IMR-90 (cell line): ENCODE results near the gene UXS1. TPM values are rescaled to one million over a fixed set of nuclear protein-coding genes. Genes with fewer than 3 reads are reported as not detected.

Experiments
- ATAC-seq: fragments of 200-7000 bp; cut with Tn5 transposase; 2 replicates; pipeline ENCODE4 v1.9.1; 2020; ENCODE audit warnings: low read depth, mild to moderate bottlenecking, moderate library complexity
- BruUV-seq: library from RNA; stranded (reverse); fragments of 400-500 nt; replicated peaks from 2 replicates; lab custom pipeline; 2021; lab: Mats Ljungman, UMichigan
- CTCF ChIA-PET: fragments of 300-600 bp; formaldehyde crosslinking; extraction: SDS; loops from one replicate; lab custom pipeline; 2021; ENCODE audit warnings: antibody characterized with exemption; lab: Yijun Ruan, JAX
- POLR2A ChIA-PET: fragments of 300-600 bp; sonication (Branson Sonifier 250); formaldehyde crosslinking; loops from one replicate; lab custom pipeline; 2022; ENCODE audit warnings: antibody characterized with exemption; ENCODE audit not compliant: unreplicated experiment; lab: Charles Lee
- DNase-seq: peaks from one replicate; pipeline ENCODE4 v3.0.0; 2013
- H2AFZ ChIP-seq: replicated peaks from 2 replicates; pipeline ENCODE3; 2013; ENCODE audit warnings: low read length, mild to moderate bottlenecking; ENCODE audit not compliant: poor library complexity
- H2AK5ac ChIP-seq: 2 replicates; pipeline ENCODE4 v1.6.1; 2013; ENCODE audit warnings: low read depth, low read length, inconsistent platforms
- H2AK9ac ChIP-seq: replicated peaks from 2 replicates; pipeline ENCODE3; 2013; ENCODE audit warnings: mild to moderate bottlenecking, low read depth, low read length, moderate library complexity; ENCODE audit not compliant: poor library complexity
- H2BK120ac ChIP-seq: 2 replicates; pipeline ENCODE4 v1.6.1; 2013; ENCODE audit warnings: low read depth, low read length, inconsistent platforms
- H2BK15ac ChIP-seq: 3 replicates; pipeline ENCODE4 v1.6.1; 2013; ENCODE audit warnings: low read depth, low read length, inconsistent platforms
- H2BK20ac ChIP-seq: 2 replicates; pipeline ENCODE4 v1.6.1; 2013; ENCODE audit warnings: low read depth, mild to moderate bottlenecking, inconsistent platforms, low read length, moderate library complexity
- H2BK5ac ChIP-seq: 2 replicates; pipeline ENCODE4 v1.6.1; 2013; ENCODE audit warnings: mild to moderate bottlenecking, low read depth, low read length, inconsistent platforms; ENCODE audit not compliant: poor library complexity, severe bottlenecking
- H3K14ac ChIP-seq: replicated peaks from 2 replicates; pipeline ENCODE4 v1.6.1; 2013; ENCODE audit warnings: low read depth, low read length, inconsistent platforms
- H3K18ac ChIP-seq: 2 replicates; pipeline ENCODE4 v1.6.1; 2013; ENCODE audit warnings: low read depth, low read length, control low read depth
- H3K23ac ChIP-seq: 2 replicates; pipeline ENCODE4 v1.6.1; 2013; ENCODE audit warnings: low read depth, low read length, inconsistent platforms
- H3K27ac ChIP-seq: 2 replicates; pipeline ENCODE4 v1.5.1; 2013; ENCODE audit warnings: mild to moderate bottlenecking, control low read depth, low read length; ENCODE audit not compliant: insufficient read depth
- H3K27me3 ChIP-seq: 2 replicates; pipeline ENCODE4 v1.6.1; 2013; ENCODE audit warnings: low read length; ENCODE audit not compliant: control insufficient read depth, insufficient read depth
- H3K36me3 ChIP-seq: 2 replicates; pipeline ENCODE4 v1.6.1; 2013; ENCODE audit warnings: low read length, mixed read lengths; ENCODE audit not compliant: control insufficient read depth, insufficient read depth
- H3K4ac ChIP-seq: 2 replicates; pipeline ENCODE4 v1.6.1; 2013; ENCODE audit warnings: low read depth, low read length, inconsistent platforms
- H3K4me1 ChIP-seq: 2 replicates; pipeline ENCODE4 v1.6.1; 2013; ENCODE audit warnings: low read length, mixed read lengths; ENCODE audit not compliant: control insufficient read depth, insufficient read depth
- H3K4me2 ChIP-seq: 2 replicates; pipeline ENCODE4 v1.6.1; 2013; ENCODE audit warnings: low read depth, mild to moderate bottlenecking, control low read depth, low read length, moderate library complexity
- H3K4me3 ChIP-seq: 2 replicates; pipeline ENCODE4 v1.5.1; 2013; ENCODE audit warnings: low read depth, mild to moderate bottlenecking, control low read depth, low read length, moderate library complexity; ENCODE audit not compliant: insufficient read depth
- H3K56ac ChIP-seq: 2 replicates; pipeline ENCODE4 v1.6.1; 2013; ENCODE audit warnings: low read length, inconsistent platforms; ENCODE audit not compliant: insufficient read depth; ENCODE audit errors: extremely low read depth
- H3K79me1 ChIP-seq, 2 experiments: 2 replicates each; pipeline ENCODE4 v1.6.1; 2013; ENCODE audit warnings: low read length in 2 of 2, inconsistent platforms in 1 of 2, low read depth in 1 of 2
- H3K9ac ChIP-seq: 2 replicates; pipeline ENCODE4 v1.6.1; 2013; ENCODE audit warnings: low read depth, low read length, control low read depth
- H3K9me1 ChIP-seq: 2 replicates; pipeline ENCODE4 v1.6.1; 2013; ENCODE audit warnings: low read length, inconsistent platforms; ENCODE audit not compliant: insufficient read depth
- H3K9me3 ChIP-seq: 2 replicates; pipeline ENCODE4 v1.6.1; 2013; ENCODE audit warnings: low read length; ENCODE audit not compliant: control insufficient read depth, insufficient read depth
- H4K20me1 ChIP-seq: 2 replicates; pipeline ENCODE4 v1.6.1; 2013; ENCODE audit warnings: low read length, inconsistent platforms; ENCODE audit not compliant: insufficient read depth
- H4K5ac ChIP-seq: 2 replicates; pipeline ENCODE4 v1.6.1; 2013; ENCODE audit warnings: mild to moderate bottlenecking, low read depth, low read length, control low read depth
- H4K8ac ChIP-seq, 2 experiments: 2 replicates each; pipeline ENCODE4 v1.6.1; 2013; ENCODE audit warnings: low read depth in 2 of 2, low read length in 2 of 2, control low read depth in 1 of 2, inconsistent platforms in 1 of 2
- H4K91ac ChIP-seq: 2 replicates; pipeline ENCODE4 v1.6.1; 2013; ENCODE audit warnings: low read depth, low read length, inconsistent platforms; ENCODE audit not compliant: insufficient read depth
- CEBPB ChIP-seq: IDR thresholded peaks from 2 replicates; pipeline ENCODE4 v1.6.1; 2012; ENCODE audit warnings: low read depth, low read length, improper control_type of control experiment
- FOS ChIP-seq: fragments of 150-350 bp; IDR thresholded peaks from 2 replicates; pipeline ENCODE4 v1.6.1; 2016; ENCODE audit warnings: low read depth, low read length
- MAZ ChIP-seq: IDR thresholded peaks from 2 replicates; pipeline ENCODE4 v1.6.1; 2012; ENCODE audit warnings: low read depth, mild to moderate bottlenecking, low read length, improper control_type of control experiment, moderate library complexity, borderline replicate concordance
- MXI1 ChIP-seq: IDR thresholded peaks from 2 replicates; pipeline ENCODE4 v1.6.1; 2012; ENCODE audit warnings: low read depth, mild to moderate bottlenecking, low read length, moderate library complexity, borderline replicate concordance
- NFE2L2 ChIP-seq: fragments of 150-350 bp; IDR thresholded peaks from 2 replicates; pipeline ENCODE4 v1.6.1; 2016; ENCODE audit warnings: low read depth, mild to moderate bottlenecking, low read length
- POLR2A ChIP-seq: IDR thresholded peaks from 2 replicates; pipeline ENCODE4 v1.6.1; 2012; ENCODE audit warnings: mild to moderate bottlenecking, low read depth, low read length
- RAD21 ChIP-seq: IDR thresholded peaks from 2 replicates; pipeline ENCODE4 v1.6.1; 2012; ENCODE audit warnings: low read length, improper control_type of control experiment
- RFX5 ChIP-seq: IDR thresholded peaks from 2 replicates; pipeline ENCODE4 v1.8.0; 2012; ENCODE audit warnings: low read depth, mild to moderate bottlenecking, low read length, moderate library complexity
- SMC3 ChIP-seq: fragments of 150-350 bp; IDR thresholded peaks from 2 replicates; pipeline ENCODE4 v1.6.1; 2016; ENCODE audit warnings: low read depth, mild to moderate bottlenecking, antibody characterized with exemption, low read length, moderate library complexity
- USF2 ChIP-seq: fragments of 150-350 bp; IDR thresholded peaks from 2 replicates; pipeline ENCODE4 v1.6.1; 2017; ENCODE audit warnings: mild to moderate bottlenecking, antibody characterized with exemption, low read length, low read depth
- WGBS, 2 experiments: methylation state at CpG; one replicate each; pipeline versions ENCODE4 v1.1.5 to v1.1.7; 2013; ENCODE audit warnings: missing lambda C conversion rate in 2 of 2; ENCODE audit not compliant: insufficient read length in 1 of 2; ENCODE audit errors: extremely low coverage in 2 of 2; 5-methylcytosine and 5-hydroxymethylcytosine counted together
- dilution Hi-C: fragments of 300-500 bp; cut with HindIII; formaldehyde crosslinking; loops from one replicate; pipeline ENCODE4 v1.14.3; 2018; ENCODE audit warnings: low sequenced_read_pairs; ENCODE audit not compliant: unreplicated experiment
- in situ Hi-C: fragments of 300-500 bp; cut with MboI; formaldehyde crosslinking; loops from 3 replicates; pipeline ENCODE4 v1.14.3; 2019; ENCODE audit warnings: low sequenced_read_pairs, inconsistent platforms, mixed read lengths
- intact Hi-C: fragments of 100-400 bp; cut with micrococcal nuclease; formaldehyde crosslinking; loops from 2 replicates; pipeline ENCODE4 v1.10.0; 2022
- polyA plus RNA-seq, 3 experiments: library from polyadenylated mRNA; depleted of rRNA; stranded (reverse); fragments of >200 nt; gene quantifications; 2 replicates each; pipeline ENCODE4 v1.2.3, GENCODE V29; 2012; ENCODE audit warnings: low replicate concordance in 1 of 3
- total RNA-seq: library from RNA; depleted of rRNA; stranded (reverse); fragments of >200 nt; gene quantifications from 2 replicates; pipeline ENCODE4 v1.2.3, GENCODE V29; 2012

UXS1 gene
- total and polyA plus RNA-seq, 2 of the 4 experiments (the other 2 are of a cell fraction): 33.7 to 54.3 TPM

GRCh38 chr2:106233350-106233706 is 39.2 kb upstream of the UXS1 start:
- H3K4ac ChIP-seq: no peak overlapping the region
- no peak overlapping the region for H2AK5ac ChIP-seq
- H3K56ac ChIP-seq: no peak overlapping the region
- H3K79me1 ChIP-seq: no peaks in the 10 kb centered on the region
- H4K8ac ChIP-seq: no peak overlapping the region
- no peak overlapping the region for H2BK5ac ChIP-seq
- no TSS peak for BruUV-seq
- H2BK15ac ChIP-seq: no peak overlapping the region
- H3K9ac ChIP-seq: no peak overlapping the region
- H4K5ac ChIP-seq: no peak overlapping the region
- ChIA-PET POLR2A (no interaction called here), CTCF (no interaction called here)
- no peak overlapping the region for H3K23ac ChIP-seq
- no peak overlapping the region for H4K91ac ChIP-seq
- H2BK120ac ChIP-seq: no peak overlapping the region
- TF ChIP-seq FOS: no peak
- no peak for TF ChIP-seq RAD21
- TF ChIP-seq POLR2A: no peak
- no peak for TF ChIP-seq MXI1
- TF ChIP-seq CEBPB: no peak
- no peak for TF ChIP-seq NFE2L2
- TF ChIP-seq USF2: no peak
- TF ChIP-seq MAZ: no peak
- TF ChIP-seq RFX5: no peak
- no peak for TF ChIP-seq SMC3
- intact Hi-C loops: no loop called here
- H2AFZ ChIP-seq: no peak overlapping the region
- H3K36me3 ChIP-seq: no peaks in the 10 kb centered on the region
- no peaks in the 10 kb centered on the region for H3K4me1 ChIP-seq
- H3K4me2 ChIP-seq: no peak overlapping the region
- H3K14ac ChIP-seq: no peak overlapping the region
- in situ Hi-C loops: loop anchor here (25.0 kb wide), 1 partner anchor 1704 kb away; no protein-coding TSS in a partner anchor
- no CpG with 5 or more reads among the region's 2 CpGs for WGBS, 2 experiments
- no peak overlapping the region for H3K18ac ChIP-seq
- no peak for ATAC-seq
- no peaks in the 10 kb centered on the region for H3K9me1 ChIP-seq
- no peaks in the 10 kb centered on the region for H4K20me1 ChIP-seq
- DNase-seq: no peak
- no peaks in the 10 kb centered on the region for H3K27me3 ChIP-seq
- dilution Hi-C loops: no loop called here
- H3K4me3 ChIP-seq: no peak overlapping the region
- H3K9me3 ChIP-seq: peaks cover 1% of the 10 kb centered on the region; the same call in 1 of the 2 replicates
- H2BK20ac ChIP-seq: no peak overlapping the region
- no peak overlapping the region for H3K27ac ChIP-seq
- no peak overlapping the region for H2AK9ac ChIP-seq
